Measurements from ENCODE around the gene MAFB. TPM values are rescaled to one million over a fixed set of nuclear protein-coding genes. Genes with fewer than 3 reads are reported as not detected.
"Not testable (repeated sequence)": the region's sequence is repeated elsewhere in the genome, so short reads cannot be mapped to it uniquely, and the experiment has no call there.

Gene MAFB
- total RNA-seq: 80.5 TPM

DNA sequence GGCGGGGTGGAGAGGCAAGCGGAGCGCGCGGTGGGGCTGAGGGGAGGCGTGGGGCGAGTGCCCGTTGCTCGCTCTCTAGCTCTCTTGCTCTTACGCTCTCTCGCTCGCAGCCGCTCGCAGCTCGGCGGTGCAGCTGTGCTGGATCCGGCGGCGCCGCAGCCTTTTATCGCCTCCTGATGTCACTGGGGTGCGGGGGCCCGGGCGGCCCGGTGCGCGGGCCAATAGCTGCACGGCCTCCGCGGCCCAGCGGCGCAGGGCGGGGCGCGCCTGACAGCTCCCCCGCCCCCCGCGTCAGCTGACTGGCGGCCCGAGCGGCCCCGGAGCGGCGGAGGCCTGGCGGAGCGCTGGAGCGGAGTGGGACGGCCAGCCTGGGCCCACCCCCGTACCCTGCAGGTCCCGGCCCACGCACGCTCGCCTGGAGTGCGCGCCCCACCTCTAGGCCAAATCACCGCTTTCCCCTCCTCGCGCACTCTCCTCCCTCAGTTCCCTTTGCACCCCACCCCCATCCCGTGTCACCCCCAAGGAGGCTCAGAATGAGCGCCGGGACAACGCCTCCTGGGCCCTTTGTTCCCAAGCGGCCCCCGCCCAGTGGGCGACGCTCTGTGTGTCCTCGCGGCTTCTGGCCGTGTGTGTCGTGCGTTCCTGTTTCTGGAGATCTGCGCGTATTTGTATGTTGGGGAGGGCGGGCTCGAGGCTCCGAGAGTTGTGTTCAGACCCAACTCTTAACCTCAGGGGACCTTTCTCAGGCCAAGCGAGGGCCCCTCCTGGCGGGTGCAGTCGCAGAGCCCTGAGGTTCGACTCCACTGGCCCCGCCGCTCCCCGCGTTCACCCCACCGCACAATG, at the start of gene MAFB:
MAFB (minus strand) TSS at position 137 of the 843 bp plus-strand sequence. CDS start 386 bp downstream, outside the sequence.
- no peaks in the 10 kb centered on the region for H3K36me3 ChIP-seq
- TF ChIP-seq, protein P1, sequence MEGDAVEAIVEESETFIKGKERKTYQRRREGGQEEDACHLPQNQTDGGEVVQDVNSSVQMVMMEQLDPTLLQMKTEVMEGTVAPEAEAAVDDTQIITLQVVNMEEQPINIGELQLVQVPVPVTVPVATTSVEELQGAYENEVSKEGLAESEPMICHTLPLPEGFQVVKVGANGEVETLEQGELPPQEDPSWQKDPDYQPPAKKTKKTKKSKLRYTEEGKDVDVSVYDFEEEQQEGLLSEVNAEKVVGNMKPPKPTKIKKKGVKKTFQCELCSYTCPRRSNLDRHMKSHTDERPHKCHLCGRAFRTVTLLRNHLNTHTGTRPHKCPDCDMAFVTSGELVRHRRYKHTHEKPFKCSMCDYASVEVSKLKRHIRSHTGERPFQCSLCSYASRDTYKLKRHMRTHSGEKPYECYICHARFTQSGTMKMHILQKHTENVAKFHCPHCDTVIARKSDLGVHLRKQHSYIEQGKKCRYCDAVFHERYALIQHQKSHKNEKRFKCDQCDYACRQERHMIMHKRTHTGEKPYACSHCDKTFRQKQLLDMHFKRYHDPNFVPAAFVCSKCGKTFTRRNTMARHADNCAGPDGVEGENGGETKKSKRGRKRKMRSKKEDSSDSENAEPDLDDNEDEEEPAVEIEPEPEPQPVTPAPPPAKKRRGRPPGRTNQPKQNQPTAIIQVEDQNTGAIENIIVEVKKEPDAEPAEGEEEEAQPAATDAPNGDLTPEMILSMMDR (IDR thresholded peaks at IDR 0.05): no peak
- peak in 1 of 2 donors; percentile 91 for TF ChIP-seq POLR2A (IDR thresholded peaks at IDR 0.05)
- TF ChIP-seq POLR2AphosphoS5 (IDR thresholded peaks at IDR 0.05; ENCODE audit: insufficient read depth in 1 of 2, low read depth in 1 of 2): peak in 1 of 2 donors; percentile 87
- intact Hi-C loops (cut with DNase I): loop anchor here (10.0 kb wide), 1 partner anchor 185 kb away; no protein-coding TSS in a partner anchor
- H3K4me3 ChIP-seq: peak within 1 kb of the TSS; percentile 54 to 68
- no peaks in the 10 kb centered on the region for H3K27me3 ChIP-seq
- peak in 1 of 2 donors; percentile 94 for DNase-seq (ENCODE audit: extremely low spot score in 2 of 2)
- H3K9me3 ChIP-seq: no peaks in the 10 kb centered on the region
- H3K27ac ChIP-seq: peak within 1 kb of the TSS; percentile 87
- H3K4me1 ChIP-seq: peaks cover 19% of the 10 kb centered on the region

DNA sequence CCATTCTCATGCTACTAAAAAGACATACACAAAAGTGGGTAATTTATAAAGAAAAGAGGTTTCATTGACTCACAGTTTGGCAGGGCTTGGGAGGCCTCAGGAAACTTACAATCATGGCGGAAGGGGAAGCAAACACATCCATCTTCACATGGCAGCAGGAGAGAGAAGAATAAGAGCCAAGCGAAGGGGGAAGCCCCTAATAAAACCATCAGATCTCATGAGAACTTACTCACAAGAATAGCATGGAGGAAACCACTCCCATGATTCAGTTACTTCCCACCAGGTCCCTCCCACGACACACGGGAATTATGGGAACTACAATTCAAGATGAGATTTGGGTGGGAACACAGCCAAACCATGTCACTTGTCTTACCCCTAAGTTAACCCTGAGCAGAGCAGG, 47.4 kb upstream of the MAFB start:
- H3K27ac ChIP-seq; H3K9me3 ChIP-seq; DNase-seq (ENCODE audit: extremely low spot score in 2 of 2); H3K27me3 ChIP-seq; H3K4me3 ChIP-seq; H3K36me3 ChIP-seq; H3K4me1 ChIP-seq; intact Hi-C loops (cut with DNase I): not testable (repeated sequence)

DNA sequence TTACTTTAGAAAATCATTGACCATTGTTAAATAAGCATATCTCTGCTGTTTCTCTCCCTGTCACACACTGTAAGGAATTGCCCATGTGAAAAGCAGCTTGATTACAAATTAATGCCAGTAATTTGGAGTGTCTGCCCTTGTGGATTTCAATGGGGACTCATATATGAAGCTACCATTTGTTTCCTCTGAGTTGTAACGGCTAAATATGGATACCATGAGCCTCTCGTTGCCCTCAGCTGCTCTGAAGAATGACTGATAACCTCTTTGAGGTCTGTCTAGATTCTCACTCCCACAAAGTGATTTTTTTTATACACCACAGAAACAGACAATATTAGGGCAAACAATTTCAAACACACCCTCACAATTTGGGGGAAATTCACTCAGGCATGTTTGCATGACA, 40.0 kb upstream of the MAFB start:
- no peaks in the 10 kb centered on the region for H3K4me1 ChIP-seq
- no peak overlapping the region for H3K4me3 ChIP-seq
- H3K36me3 ChIP-seq: no peaks in the 10 kb centered on the region
- no peaks in the 10 kb centered on the region for H3K27me3 ChIP-seq
- no peaks in the 10 kb centered on the region for H3K9me3 ChIP-seq
- TF ChIP-seq POLR2A (IDR thresholded peaks at IDR 0.05): no peak
- no peak for TF ChIP-seq POLR2AphosphoS5 (IDR thresholded peaks at IDR 0.05; ENCODE audit: insufficient read depth in 1 of 2, low read depth in 1 of 2)
- TF ChIP-seq, protein P1 (IDR thresholded peaks at IDR 0.05): no peak
- no peak for DNase-seq (ENCODE audit: extremely low spot score in 2 of 2)
- no peak overlapping the region for H3K27ac ChIP-seq
- intact Hi-C loops (cut with DNase I): no loop called here

DNA sequence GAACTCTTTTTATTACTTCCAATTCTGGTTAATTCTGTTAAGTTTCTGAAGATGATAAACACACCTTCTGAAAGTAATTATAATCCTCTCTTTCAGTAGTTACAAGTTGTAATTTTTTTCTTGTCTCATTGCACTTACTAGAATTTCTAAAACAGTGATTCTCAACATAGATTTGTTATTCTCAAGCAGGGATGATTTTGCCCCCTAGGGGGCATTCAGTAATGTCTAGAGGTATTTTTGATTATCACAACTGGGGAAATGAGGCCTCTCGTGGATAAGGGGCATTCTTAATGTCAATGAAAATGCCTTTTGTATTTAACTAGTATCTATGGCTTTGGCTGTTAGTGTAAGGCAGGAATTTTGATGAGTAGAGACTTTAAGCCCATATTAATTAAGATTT, 39.4 kb upstream of the MAFB start:
- H3K4me1 ChIP-seq: no peaks in the 10 kb centered on the region
- no peak overlapping the region for H3K4me3 ChIP-seq
- no peaks in the 10 kb centered on the region for H3K36me3 ChIP-seq
- no peaks in the 10 kb centered on the region for H3K9me3 ChIP-seq
- TF ChIP-seq, protein P1 (IDR thresholded peaks at IDR 0.05): no peak
- TF ChIP-seq POLR2AphosphoS5 (IDR thresholded peaks at IDR 0.05; ENCODE audit: insufficient read depth in 1 of 2, low read depth in 1 of 2) (no peak), POLR2A (IDR thresholded peaks at IDR 0.05) (no peak)
- DNase-seq (ENCODE audit: extremely low spot score in 2 of 2): no peak
- no peaks in the 10 kb centered on the region for H3K27me3 ChIP-seq
- H3K27ac ChIP-seq: no peak overlapping the region
- intact Hi-C loops (cut with DNase I): no loop called here

DNA sequence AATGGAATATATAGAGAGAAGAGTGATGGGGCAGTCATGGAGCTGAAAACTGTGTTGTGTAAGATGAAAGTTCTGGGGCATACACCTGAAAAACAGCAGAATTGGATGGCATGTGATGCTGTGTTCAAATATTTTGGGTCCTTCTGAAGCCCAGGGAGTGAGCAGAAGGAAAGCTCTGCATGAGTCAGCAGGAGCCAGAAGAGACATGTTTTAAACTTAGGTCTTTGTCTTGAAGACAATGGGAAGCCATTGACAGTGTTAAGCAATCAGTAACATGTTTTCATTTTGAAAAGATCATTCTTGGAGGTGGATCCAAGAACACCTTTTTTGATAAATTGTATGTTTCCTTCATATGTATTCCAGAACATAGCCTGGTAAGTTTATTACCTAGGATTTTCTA, 38.9 kb upstream of the MAFB start:
- intact Hi-C loops (cut with DNase I): no loop called here
- Histone ChIP-seq H3K27me3 (no peaks in the 10 kb centered on the region), H3K9me3 (no peaks in the 10 kb centered on the region), H3K4me1 (no peaks in the 10 kb centered on the region), H3K4me3 (no peak overlapping the region), H3K27ac (no peak overlapping the region), H3K36me3 (no peaks in the 10 kb centered on the region)
- no peak for DNase-seq (ENCODE audit: extremely low spot score in 2 of 2)
- TF ChIP-seq POLR2A (IDR thresholded peaks at IDR 0.05) (no peak), POLR2AphosphoS5 (IDR thresholded peaks at IDR 0.05; ENCODE audit: insufficient read depth in 1 of 2, low read depth in 1 of 2) (no peak)
- TF ChIP-seq, protein P1 (IDR thresholded peaks at IDR 0.05): no peak

Data from vagina (tissue), 2 donors.